ENCODE results near the gene ZC3H15.
A peak's percentile ranks its signal among the peaks of the same experiment; 100 is the strongest.
"Not testable (repeated sequence)": the region's sequence is repeated elsewhere in the genome, so short reads cannot be mapped to it uniquely, and the experiment has no call there.

ZC3H15 gene

DNA sequence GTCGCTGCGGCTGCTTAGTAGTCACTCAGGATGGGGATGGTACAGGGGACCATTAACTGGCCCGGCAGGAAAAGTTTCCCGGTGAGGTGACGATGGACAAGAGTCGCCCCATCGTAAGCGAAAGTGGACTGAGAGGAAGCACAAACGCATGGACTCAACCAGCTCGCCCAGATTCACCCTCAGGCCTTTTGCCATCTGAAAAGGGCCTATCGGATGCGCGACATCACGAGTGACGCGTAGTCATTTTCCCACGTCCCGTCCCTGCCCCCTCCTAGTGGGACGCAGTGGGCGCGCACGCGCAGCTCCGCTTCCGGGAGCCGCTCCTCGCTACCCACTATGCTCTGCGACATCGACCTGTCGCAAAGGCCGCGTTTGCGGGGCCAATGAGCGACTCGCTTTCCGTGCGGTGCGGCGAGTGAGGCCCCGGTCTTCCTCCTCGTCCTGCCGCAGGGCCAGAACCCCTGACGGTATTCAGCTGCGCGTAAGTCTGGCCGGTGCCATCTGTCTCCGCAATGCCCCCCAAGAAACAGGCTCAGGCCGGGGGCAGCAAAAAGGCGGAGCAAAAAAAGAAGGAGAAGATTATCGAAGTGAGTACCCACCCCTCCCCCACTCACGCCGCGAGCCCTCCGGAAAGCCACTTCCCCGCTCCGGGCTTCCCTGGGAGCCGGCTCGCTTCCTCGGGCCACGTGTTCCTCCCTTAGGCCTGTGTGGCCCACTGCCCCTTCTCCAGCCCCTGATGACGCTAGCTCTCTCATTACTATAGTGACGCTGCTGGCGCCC, at the start of gene ZC3H15:
Gene ZC3H15 (plus strand): TSS at position 390 of the 780 bp plus-strand sequence. CDS start 123 bp downstream, at position 513.
- DNase-seq = peak; percentile 94

- no peak for DNase-seq
These were observed 48.3 kb upstream of the ZC3H15 start for GRCh38 chr2:186437719-186438118.

DNA sequence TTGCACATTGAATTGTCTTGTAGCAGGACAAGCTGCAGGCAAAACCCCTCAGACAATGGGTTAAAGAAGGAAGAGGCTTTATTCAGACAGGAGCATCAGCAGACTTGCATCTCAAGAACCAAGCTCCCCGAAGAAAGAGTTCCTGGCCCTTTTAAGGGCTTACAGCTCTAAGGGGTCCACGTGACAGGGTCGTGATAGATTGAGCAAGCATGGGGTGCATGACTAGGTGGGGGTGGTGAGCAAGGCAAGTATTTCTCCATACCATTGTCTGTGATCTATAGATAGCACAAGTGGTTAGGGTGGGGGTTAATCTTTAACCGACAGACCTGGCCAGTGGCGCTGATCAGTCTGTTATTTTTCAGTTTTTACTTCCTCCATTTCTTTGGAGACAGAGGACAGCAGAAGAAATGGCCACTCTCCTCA, 46.4 kb upstream of the ZC3H15 start:
- not testable (repeated sequence) for DNase-seq

- DNase-seq = no peak
These were observed 45.6 kb upstream of the ZC3H15 start for GRCh38 chr2:186440506-186440905.

- DNase-seq = no peak
These were observed 43.2 kb upstream of the ZC3H15 start for GRCh38 chr2:186442885-186443284.

DNA sequence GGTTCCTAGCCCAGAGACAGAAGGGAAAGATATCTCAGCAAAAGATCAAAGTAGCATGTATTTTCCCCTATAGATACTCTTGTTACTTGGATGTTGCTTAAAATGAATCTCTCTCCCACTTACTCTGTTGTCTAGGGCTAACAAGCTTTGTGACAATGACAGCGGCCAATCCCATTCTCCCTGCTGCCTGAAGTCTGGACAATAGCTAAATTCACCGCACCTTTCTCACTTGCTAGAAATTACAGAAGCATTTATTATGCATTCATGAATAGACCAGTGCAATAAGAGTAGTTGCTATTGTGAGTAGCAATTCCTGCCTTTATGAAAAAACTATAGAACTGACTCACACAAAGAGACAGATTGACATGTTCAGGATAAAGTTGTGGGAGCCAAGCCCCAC, 42.2 kb upstream of the ZC3H15 start:
- no peak for DNase-seq

DNA sequence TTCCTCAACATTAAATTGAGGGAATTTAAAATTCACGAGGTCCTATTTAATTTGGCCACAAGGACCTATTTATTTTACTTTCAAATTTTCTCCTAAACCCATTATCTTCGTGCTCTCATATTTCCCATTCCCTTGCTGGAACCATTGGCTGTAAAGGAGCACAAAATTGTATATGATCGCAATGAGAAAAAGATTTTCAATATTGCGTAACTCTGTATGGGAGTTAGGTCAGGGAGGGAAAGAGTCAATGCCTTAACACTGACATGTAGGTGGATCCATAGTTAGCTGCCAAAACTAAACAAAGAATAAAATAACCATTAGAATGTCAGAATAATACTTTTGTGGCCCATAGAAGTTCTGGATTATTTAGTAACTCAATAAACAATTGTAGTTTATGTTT, 40.6 kb upstream of the ZC3H15 start:
- no peak for DNase-seq

DNA sequence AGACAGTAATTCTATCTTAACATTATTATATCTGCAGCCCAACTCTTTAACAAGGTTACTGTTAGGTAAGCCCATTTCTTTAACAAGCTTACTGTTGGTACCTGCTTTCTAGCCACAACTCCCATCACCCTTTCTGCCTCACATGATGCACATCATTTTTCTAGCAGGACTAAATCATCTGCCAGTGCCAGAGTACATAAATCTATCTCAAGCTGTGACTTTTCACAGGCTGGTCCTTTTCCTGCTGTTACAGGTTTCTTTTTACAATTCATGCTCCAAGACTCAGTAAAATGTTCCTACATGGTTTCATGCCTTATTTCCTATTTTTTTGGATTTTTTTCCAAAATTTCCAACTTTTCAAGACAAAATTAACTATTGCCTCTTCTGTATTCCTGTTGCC, 30.4 kb upstream of the ZC3H15 start:
- no peak for DNase-seq

GRCh38 chr2:186456941-186457340, 29.1 kb upstream of the ZC3H15 start:
- no peak for DNase-seq

DNA sequence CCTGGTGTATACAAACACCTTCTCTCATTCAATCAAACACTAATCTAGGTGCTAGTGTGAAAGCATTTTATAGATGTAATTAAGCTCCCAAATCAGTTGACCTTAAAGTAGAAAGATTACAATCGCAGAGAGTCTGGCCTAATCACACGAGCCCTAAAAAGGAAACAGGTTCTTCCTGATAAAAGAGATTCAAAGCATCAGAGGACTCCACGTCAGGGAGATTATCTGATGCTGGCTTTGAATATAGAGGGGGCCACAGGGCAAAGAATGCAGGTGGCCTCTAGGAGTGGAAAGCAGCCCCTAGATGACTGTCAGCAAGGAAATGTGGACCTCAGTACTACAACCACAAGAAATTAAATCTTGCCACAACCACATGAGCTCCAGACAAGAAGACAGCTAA, 28.2 kb upstream of the ZC3H15 start:
- DNase-seq = no peak

DNA sequence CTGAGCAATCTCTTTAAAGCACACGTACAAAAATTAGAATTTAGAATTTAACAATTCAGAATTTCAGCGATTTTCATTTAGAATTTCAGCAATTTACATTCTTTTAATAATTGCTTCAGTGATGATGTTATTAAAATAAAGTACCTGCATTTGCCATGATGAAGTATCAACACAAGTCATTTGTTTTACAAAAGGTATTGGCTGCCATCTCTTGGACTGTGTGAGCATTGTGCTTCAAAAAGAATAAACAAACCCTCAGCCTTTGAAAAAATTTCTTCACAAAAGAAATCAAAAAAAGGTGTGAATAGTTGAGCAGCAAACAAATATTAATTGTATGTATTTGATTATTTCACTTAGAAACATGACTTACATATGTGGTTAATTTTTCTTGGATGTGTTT, 27.1 kb upstream of the ZC3H15 start:
- no peak for DNase-seq

- no peak for DNase-seq
These were observed 25.6 kb upstream of the ZC3H15 start for GRCh38 chr2:186460465-186460864.

DNA sequence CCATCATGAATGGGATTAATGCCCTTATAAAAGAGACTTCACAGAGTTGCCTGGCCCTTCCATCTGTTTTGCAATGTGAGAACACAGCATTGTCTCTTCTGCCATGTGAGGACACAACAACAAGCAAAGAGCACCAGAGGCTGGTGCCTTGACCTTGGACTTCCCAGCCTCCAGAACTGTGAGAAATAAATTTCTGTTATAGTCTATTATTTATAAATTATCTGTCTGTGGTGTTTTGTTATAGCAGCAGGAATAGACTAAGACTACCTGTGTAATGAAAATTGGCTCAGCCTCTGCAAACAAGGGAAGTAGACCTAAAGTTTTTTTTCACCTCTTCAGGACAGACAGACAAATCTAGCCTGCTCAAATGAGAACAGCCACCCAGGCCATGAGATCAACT, 19.3 kb upstream of the ZC3H15 start:
- no peak for DNase-seq

DNA sequence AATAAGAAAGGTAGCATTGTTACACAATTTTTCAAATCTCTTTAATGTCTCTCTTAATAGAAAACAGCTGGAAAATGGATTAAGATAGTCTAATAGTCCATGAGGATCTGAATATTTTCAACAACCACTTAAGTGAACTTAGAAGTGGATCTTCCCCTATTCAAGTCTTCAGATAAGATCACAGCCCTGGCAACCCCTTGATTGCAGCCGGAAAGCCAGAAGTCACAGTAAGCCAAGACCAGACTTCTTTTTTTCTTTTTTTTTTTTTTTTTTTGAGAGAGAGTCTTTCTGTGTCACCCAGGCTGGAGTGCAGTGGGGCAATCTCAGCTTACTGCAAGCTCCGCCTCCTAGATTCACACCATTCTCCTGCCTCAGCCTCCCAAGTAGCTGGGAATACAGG, 18.6 kb upstream of the ZC3H15 start:
- DNase-seq = no peak

GRCh38 chr2:186472722-186473493, 13.2 kb upstream of the ZC3H15 start:
- DNase-seq = not testable (repeated sequence)

GRCh38 chr2:186474239-186474638, 11.8 kb upstream of the ZC3H15 start:
- not testable (repeated sequence) for DNase-seq

GRCh38 chr2:186477790-186478189, 8.3 kb upstream of the ZC3H15 start:
- DNase-seq = no peak

- DNase-seq = no peak
These were observed 5.1 kb upstream of the ZC3H15 start for GRCh38 chr2:186480991-186481390.

DNA sequence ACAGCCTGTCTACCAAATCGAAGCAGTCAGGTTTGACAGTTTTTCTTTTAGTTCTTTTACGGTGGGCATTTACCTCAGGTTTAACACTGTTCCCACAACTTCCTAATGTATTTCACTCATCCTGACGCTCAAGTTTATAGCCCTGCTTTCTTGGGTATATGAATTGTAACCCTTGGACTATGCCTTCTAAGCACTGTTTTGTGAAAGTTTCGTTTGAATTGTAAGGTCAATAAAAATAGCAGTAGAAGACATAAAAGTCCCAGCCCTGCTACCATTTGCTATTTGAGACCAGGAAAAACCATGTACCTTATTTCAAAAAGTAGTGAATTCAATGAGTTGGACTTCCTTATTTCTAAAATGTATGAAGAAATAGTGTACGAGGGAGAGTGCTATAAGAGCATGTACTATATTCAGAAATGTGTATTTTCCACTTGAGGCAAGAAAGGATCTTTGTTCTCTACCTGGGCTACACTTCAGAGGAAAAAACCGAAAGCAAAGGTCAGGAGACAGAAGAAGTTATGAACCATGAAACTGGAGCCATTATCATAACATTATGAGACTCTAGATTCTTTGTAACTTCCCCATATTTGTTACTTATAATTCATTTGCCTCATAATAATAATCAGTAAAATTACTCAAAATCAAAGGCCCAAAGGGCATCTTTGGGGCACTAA, 1.9 kb upstream of the ZC3H15 start:
- no peak for DNase-seq

DNA sequence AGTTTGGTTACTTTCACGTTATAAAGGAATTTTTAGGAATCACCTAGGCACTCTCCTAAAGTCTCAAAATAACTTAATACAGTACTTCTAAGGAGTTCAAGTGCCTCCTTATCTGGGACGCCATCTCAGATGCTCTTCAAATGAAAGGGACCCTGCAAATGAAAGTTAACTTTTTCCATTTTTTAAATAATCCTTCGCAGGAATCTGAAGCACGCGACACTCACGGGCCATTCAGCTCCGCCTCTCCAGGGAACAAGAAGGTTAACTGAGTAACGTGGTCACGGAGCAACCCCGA, 537 bp upstream of the ZC3H15 start:
- no peak for DNase-seq

GRCh38 chr2:186486651-186487647, 889 bp downstream of the ZC3H15 start:
- no peak for DNase-seq

GRCh38 chr2:186493564-186494085, 7.6 kb downstream of the ZC3H15 start:
- DNase-seq = no peak

Data from stimulated activated CD4-positive, alpha-beta T cell treated with anti-CD3 and anti-CD28 coated beads, Interleukin-4, amount 100 ng/mL, for 1 hour (primary cell).